Upper lobe of left lung (tissue), 6 donors: ENCODE results near the gene LAYN. TPM values are rescaled to one million over a fixed set of nuclear protein-coding genes. Genes with fewer than 3 reads are reported as not detected.

Experiments
- ATAC-seq, 2 donors: fragments of 200-7000 bp; cut with Tn5 transposase; one replicate each; pipeline ENCODE4 v1.9.1; 2022; ENCODE audit warnings: mild to moderate bottlenecking in 2 of 2, moderate library complexity in 2 of 2; ENCODE audit not compliant: low FRiP score in 2 of 2
- DNase-seq, 2 donors: peaks; one replicate each; pipeline ENCODE4 v3.0.0-alpha.2; 2019 to 2020
- H3K27ac ChIP-seq, 4 donors: fragments of 200-600 bp; sonication (generic); one replicate each; pipeline ENCODE4 v1.5.1; 2016 to 2019
- H3K27me3 ChIP-seq, 4 donors: fragments of 200-600 bp; sonication (generic); one replicate each; pipeline ENCODE4 v1.5.1; 2017 to 2019
- H3K36me3 ChIP-seq, 4 donors: fragments of 200-600 bp; sonication (generic); one replicate each; pipeline ENCODE4 v1.5.1; 2016 to 2019
- H3K4me1 ChIP-seq, 4 donors: fragments of 200-600 bp; sonication (generic); one replicate each; pipeline ENCODE4 v1.5.1; 2018 to 2019
- H3K4me3 ChIP-seq, 4 donors: fragments of 200-600 bp; sonication (generic); one replicate each; pipeline ENCODE4 v1.5.1; 2017 to 2019; ENCODE audit warnings: mild to moderate bottlenecking in 2 of 4, moderate library complexity in 1 of 4
- H3K9me3 ChIP-seq, 4 donors: fragments of 200-600 bp; sonication (generic); one replicate each; pipeline ENCODE4 v1.5.1; 2018 to 2019
- EP300 ChIP-seq, 4 donors: sonication (generic); formaldehyde crosslinking; IDR thresholded peaks; one replicate each; pipeline ENCODE4 v1.5.1; 2017; ENCODE audit warnings: antibody characterized with exemption in 4 of 4, control low read depth in 2 of 4
- POLR2A ChIP-seq, 4 donors: fragments of 450-650 bp; IDR thresholded peaks; one replicate each; pipeline ENCODE4 v1.5.1; 2016 to 2017; ENCODE audit warnings: antibody characterized with exemption in 4 of 4, mild to moderate bottlenecking in 2 of 4
- POLR2AphosphoS5 ChIP-seq, 2 donors: sonication (generic); formaldehyde crosslinking; IDR thresholded peaks; one replicate each; pipeline ENCODE4 v1.5.1; 2017; ENCODE audit warnings: antibody characterized with exemption in 2 of 2
- WGBS, 2 donors: methylation state at CpG; one replicate each; pipeline ENCODE4 v1.1.5; 2017 to 2018; 5-methylcytosine and 5-hydroxymethylcytosine counted together
- total RNA-seq, 6 donors: library from RNA; depleted of rRNA in 4 of 6; stranded (reverse); fragments of >200 nt in 4 of 6; gene quantifications; one replicate each; pipeline versions ENCODE4 v1.1.0 to v1.2.1, GENCODE V29; 2016 to 2021
- TF ChIP-seq, protein P1 (sequence below), 6 experiments: fragments of 450-650 bp in 4 of 6; fragments of 200-600 bp in 2 of 6; sonication (generic) in 2 of 6; IDR thresholded peaks; one replicate each; pipeline ENCODE4 v1.5.1; 2016 to 2019; ENCODE audit warnings: antibody characterized with exemption in 6 of 6
- donor health status: DM: no; HTN: no; CAD: no; lungs with moderate emphysema.
- donor health status: DM: no; HTN: yes; CAD: no; lungs with severe emphysema.

LAYN gene
- total RNA-seq, 6 donors from 2014 or later = 3.1 to 46.6 (median 13.9) TPM

GRCh38 chr11:111541254-111542061 is 938 bp downstream of the LAYN start:
- 2 to 4% methylated on average over 19 to 41 of the region's 41 CpGs for WGBS, 2 donors
- TF ChIP-seq POLR2AphosphoS5 (IDR thresholded peaks at IDR 0.05) (no peak), EP300 (IDR thresholded peaks at IDR 0.05) (no peak), POLR2A (IDR thresholded peaks at IDR 0.05) (peak in 1 of 4 donors; percentile 26)
- TF ChIP-seq, protein P1, sequence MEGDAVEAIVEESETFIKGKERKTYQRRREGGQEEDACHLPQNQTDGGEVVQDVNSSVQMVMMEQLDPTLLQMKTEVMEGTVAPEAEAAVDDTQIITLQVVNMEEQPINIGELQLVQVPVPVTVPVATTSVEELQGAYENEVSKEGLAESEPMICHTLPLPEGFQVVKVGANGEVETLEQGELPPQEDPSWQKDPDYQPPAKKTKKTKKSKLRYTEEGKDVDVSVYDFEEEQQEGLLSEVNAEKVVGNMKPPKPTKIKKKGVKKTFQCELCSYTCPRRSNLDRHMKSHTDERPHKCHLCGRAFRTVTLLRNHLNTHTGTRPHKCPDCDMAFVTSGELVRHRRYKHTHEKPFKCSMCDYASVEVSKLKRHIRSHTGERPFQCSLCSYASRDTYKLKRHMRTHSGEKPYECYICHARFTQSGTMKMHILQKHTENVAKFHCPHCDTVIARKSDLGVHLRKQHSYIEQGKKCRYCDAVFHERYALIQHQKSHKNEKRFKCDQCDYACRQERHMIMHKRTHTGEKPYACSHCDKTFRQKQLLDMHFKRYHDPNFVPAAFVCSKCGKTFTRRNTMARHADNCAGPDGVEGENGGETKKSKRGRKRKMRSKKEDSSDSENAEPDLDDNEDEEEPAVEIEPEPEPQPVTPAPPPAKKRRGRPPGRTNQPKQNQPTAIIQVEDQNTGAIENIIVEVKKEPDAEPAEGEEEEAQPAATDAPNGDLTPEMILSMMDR (IDR thresholded peaks at IDR 0.05) = no peak
- Histone ChIP-seq H3K27me3 (peaks cover 0 to 12% (median 5%) of the 10 kb centered on the region in 4 donors), H3K9me3 (no peaks in the 10 kb centered on the region), H3K4me1 (peaks cover 15 to 29% (median 20%) of the 10 kb centered on the region in 4 donors), H3K4me3 (peak overlapping the region; percentile 45 to 60 (median 50)), H3K36me3 (peaks cover 0 to 18% (median 0%) of the 10 kb centered on the region in 4 donors), H3K27ac (peak overlapping the region; percentile 70 to 90 (median 77))
- DNase-seq (peak; percentile 38 to 85), ATAC-seq (peak; percentile 21 to 70)

GRCh38 chr11:111542606-111543275 is 2.2 kb downstream of the LAYN start:
- DNase-seq (no peak), ATAC-seq (no peak)
- peaks cover 0 to 30% (median 0%) of the 10 kb centered on the region in 4 donors for H3K36me3 ChIP-seq
- TF ChIP-seq POLR2AphosphoS5 (IDR thresholded peaks at IDR 0.05) (no peak), POLR2A (IDR thresholded peaks at IDR 0.05) (no peak), EP300 (IDR thresholded peaks at IDR 0.05) (no peak)
- TF ChIP-seq, protein P1 (IDR thresholded peaks at IDR 0.05) = no peak
- H3K4me1 ChIP-seq = peaks cover 15 to 29% (median 20%) of the 10 kb centered on the region in 4 donors
- H3K4me3 ChIP-seq = no peak overlapping the region
- H3K27me3 ChIP-seq = peaks cover 0 to 12% (median 5%) of the 10 kb centered on the region in 4 donors
- 80 to 82% methylated on average over 10 of the region's 10 CpGs for WGBS, 2 donors
- H3K9me3 ChIP-seq = no peaks in the 10 kb centered on the region
- peak overlapping the region in 1 of 4 donors; percentile 90 for H3K27ac ChIP-seq

- Histone ChIP-seq H3K36me3 (peaks cover 0 to 43% (median 0%) of the 10 kb centered on the region in 4 donors), H3K27me3 (no peaks in the 10 kb centered on the region), H3K9me3 (no peaks in the 10 kb centered on the region), H3K4me1 (no peaks in the 10 kb centered on the region), H3K4me3 (no peak overlapping the region), H3K27ac (no peak overlapping the region)
- TF ChIP-seq POLR2AphosphoS5 (IDR thresholded peaks at IDR 0.05) (no peak), POLR2A (IDR thresholded peaks at IDR 0.05) (no peak)
- TF ChIP-seq, protein P1 (IDR thresholded peaks at IDR 0.05) = no peak
- DNase-seq = no peak
- ATAC-seq = no peak
- WGBS, 2 donors = 84 to 100% methylated on average over 1 to 2 of the region's 2 CpGs
These were observed 8.0 kb downstream of the LAYN start for GRCh38 chr11:111548525-111548924.

DNA sequence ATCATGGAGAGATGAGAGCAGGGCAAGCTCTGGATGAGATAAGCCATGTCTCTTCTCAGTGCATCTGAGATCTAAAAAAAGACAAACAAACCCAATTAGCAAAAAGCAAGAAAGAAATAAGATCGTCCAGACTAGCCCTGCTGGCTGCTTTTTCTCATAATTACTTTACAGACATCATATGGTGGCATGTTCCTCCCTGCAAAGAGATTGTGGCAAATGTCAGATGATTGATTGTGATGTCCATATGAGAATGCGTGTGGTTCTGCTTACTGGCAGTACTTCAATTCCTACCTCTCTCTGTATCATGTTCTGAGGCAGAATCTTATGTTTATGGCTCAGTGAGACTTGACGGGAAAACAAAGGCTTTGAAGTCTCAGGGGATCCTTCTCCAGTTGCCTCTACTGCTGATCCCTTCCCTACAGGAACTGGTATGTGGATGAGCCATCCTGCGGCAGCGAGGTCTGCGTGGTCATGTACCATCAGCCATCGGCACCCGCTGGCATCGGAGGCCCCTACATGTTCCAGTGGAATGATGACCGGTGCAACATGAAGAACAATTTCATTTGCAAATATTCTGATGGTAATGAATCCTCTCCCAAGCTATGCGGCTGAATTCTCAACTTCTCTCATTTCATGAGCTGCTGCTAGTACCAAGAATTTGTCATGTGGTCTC is 8.8 kb downstream of the LAYN start:
- DNase-seq = peak in 1 of 2 donors; percentile 32
- no peak for ATAC-seq
- 88% methylated on average over 11 of the region's 11 CpGs for WGBS, 2 donors

More for the DNA sequence above, 8.8 kb downstream of the LAYN start:
- Histone ChIP-seq H3K4me1 (no peaks in the 10 kb centered on the region), H3K4me3 (no peak overlapping the region), H3K9me3 (no peaks in the 10 kb centered on the region), H3K36me3 (peaks cover 0 to 40% (median 0%) of the 10 kb centered on the region in 4 donors), H3K27me3 (no peaks in the 10 kb centered on the region), H3K27ac (no peak overlapping the region)
- TF ChIP-seq, protein P1 (IDR thresholded peaks at IDR 0.05) = no peak
- TF ChIP-seq POLR2AphosphoS5 (IDR thresholded peaks at IDR 0.05) (no peak), EP300 (IDR thresholded peaks at IDR 0.05) (no peak), POLR2A (IDR thresholded peaks at IDR 0.05) (no peak)
